CD4-positive, alpha-beta T cell treated with Interleukin-4 for 4 hours (primary cell): ENCODE measurements around the gene SRP72.

Experiments
- DNase-seq: peaks from one replicate; pipeline ENCODE4 v3.0.0-alpha.2; 2020

The SRP72 gene

DNA sequence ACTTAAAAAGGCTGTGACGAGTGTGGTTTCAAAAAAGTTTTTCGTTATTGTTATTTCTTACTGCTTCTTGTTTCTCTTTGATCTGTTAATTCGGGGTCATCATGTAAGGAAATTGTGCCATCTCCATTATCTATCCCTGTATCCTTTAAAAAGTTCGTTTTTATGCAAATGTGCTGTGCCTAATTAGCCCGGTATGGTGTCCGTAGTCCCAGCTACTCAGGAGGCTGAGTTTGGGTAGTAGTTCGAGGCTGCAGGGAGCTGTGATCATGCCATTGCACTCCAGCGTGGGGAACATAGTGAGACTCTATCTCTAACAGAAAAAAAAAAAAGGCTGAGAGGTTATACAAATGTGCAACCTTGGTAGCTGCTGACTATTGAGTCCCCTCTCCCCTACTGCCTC lies 83.2 kb downstream of the SRP72 start:
- DNase-seq = no peak

DNA sequence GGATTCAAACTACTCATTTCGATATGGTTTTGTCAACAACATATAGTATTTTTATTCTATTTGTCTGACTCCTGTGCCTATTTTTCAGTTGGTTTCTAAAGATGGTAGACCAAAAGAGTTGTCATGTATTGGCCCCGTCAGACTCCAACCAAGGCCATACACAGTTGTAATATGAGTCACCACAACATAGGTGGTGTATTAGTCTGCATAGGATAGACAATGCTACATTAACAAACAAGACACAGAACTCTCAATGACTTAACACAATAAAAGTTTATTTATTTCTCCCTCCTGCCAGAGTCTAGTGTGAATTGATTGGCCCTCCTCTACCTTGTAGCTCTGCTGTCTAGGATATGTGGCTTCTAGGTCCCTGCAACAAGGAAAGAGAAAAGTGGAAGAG lies 84.1 kb downstream of the SRP72 start:
- DNase-seq = no peak

DNA sequence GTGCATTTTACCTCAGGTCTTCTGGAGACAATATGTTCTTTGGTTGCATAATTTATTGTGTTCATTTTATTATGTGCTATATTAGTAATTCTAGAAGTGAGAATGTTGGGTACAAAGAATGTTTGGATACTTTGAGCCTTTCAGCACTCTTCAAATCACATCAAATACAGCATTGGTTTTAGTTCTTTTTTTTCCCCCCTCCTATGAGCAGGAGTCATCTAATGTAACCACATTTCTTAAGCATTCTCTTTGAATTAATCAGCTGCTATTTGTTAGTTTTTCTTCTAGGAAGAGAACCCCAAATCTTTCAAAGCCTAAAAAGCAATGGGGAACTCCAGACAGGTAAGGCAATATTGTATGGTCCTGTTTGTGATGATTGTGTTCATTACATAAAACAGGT lies 84.9 kb downstream of the SRP72 start:
- DNase-seq = no peak
